NOMO-1 treated with DMSO at 0.1 percent for 48 hours (cell line): ENCODE results near the gene IER2.

Experiments
- DNase-seq: peaks from one replicate; lab custom pipeline; 2025; ENCODE audit not compliant: unreplicated experiment; lab: John Stamatoyannopoulos, UW

The IER2 gene

GRCh38 chr19:13150187-13150930 is at the start of gene IER2, which contains the start of gene STX10:
Gene IER2 (plus strand): TSS chr19:13150411. CDS start chr19:13153187, 2,776 bp downstream.
Gene STX10 (minus strand): TSS chr19:13150375. CDS start chr19:13150173, 202 bp downstream.
- peak; percentile 96 for DNase-seq

DNA sequence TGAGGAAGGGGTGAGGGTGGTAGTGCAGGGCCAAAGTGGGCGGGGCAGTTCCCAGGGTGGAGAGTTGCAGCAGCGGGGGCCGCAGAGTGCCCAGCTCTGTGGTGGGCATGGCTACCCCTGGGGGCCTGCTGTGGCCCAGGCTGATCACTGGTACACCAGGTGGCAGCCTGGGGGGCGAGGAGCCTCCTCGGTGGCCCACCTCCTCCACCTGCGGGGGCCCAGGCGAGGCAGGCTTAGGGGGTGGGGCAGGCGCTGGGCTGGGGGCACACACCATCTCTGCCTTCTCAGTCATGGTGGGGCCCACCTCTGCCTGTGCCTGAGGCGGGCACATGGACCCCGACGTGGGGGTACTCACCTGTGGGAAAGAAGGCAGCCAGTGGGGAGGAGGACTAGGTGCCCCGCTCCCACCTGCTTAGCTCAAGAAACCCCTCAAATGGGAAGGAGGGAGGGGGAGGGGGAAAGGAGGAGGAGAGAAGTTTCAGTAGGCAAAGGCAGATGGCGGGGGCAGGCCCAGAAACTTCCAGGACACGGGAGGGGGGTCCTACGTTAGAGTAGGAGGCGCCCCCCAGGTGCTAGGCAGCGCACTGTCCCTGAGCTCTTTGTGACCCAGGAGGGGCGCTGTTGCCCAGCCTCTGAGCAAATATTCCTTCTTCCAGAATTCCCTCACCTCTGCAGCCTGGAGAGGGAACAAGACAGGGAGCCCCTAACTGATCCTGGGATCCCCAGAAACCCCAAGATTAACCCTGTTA is 49.2 kb upstream of the IER2 start:
- DNase-seq = peak; percentile 17

GRCh38 chr19:13101590-13102415 is 48.4 kb upstream of the IER2 start:
- DNase-seq = no peak

DNA sequence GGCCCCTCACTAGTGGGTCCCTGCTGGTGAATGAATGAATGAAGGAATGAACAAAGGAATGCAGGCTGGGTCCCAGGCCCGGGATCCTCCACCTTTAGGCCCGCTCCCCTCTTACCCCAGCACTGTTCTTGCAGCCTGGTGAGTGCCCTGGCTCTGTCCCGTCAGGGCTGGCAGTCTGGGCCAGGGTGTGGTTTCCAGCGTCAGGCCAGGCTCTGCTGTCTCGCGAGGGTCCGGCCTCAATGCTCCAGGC is 47.9 kb upstream of the IER2 start:
- DNase-seq = no peak

- DNase-seq = peak; percentile 93
Observed at GRCh38 chr19:13102666-13103580, 47.3 kb upstream of the IER2 start, which contains the start of gene LYL1. Gene LYL1 (minus strand): TSS chr19:13102858. CDS start chr19:13101171, 1,687 bp downstream.

GRCh38 chr19:13103581-13104359 is 46.4 kb upstream of the IER2 start:
- peak; percentile 18 for DNase-seq

DNA sequence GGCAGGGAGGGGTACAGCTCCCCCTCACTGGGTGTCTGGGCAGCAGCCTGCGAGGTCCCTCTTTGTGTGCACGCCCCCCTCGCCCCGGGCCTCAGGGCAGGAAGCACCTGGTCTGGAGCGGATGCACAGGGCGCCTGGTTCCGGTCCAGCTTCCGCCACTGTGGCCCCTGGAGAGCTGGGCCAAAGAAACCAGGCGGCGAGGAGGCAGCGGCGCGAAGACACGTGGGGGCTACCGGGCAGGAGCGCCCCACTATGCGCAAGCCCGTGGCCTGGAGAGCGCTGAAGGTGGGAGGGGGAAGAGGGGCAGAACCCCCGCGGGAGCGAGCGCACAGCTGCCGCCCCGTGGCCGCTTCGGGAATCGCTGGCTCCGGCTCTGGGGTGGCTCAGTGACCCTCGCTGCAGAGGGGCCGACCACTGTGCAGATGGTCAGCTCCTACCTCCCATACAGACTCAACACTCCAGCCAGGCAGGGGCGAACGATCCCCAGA is 45.8 kb upstream of the IER2 start:
- DNase-seq = peak; percentile 78

GRCh38 chr19:13104848-13105711 is 45.1 kb upstream of the IER2 start:
- no peak for DNase-seq

GRCh38 chr19:13109361-13110098 is 40.7 kb upstream of the IER2 start:
- DNase-seq = no peak

DNA sequence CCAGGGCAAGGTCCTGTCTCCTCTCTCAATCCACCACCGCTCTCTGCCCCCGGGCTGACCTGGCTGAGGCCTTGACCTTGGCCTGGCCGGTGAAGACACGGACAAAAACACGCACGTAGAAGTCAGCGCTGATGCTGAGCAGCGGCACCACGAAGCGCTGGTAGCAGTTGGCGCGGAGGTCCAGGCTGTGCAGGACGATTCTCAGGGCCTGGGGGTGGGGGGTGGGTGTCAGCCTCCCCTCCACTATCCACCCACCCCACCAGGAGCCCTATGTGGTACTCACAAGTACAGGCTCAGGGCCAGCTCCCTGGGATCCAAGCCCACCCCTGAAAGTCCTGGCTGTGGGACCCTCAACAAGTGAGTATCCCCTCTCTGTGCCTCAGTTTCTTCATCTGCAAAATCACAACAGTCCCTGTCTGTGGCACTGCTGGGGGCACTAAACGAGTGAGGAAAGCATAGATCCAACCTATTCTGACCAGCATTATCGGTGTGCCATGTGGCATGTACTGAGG is 40.1 kb upstream of the IER2 start:
- DNase-seq = no peak

- DNase-seq = no peak
Observed at GRCh38 chr19:13112555-13112954, 37.7 kb upstream of the IER2 start.

DNA sequence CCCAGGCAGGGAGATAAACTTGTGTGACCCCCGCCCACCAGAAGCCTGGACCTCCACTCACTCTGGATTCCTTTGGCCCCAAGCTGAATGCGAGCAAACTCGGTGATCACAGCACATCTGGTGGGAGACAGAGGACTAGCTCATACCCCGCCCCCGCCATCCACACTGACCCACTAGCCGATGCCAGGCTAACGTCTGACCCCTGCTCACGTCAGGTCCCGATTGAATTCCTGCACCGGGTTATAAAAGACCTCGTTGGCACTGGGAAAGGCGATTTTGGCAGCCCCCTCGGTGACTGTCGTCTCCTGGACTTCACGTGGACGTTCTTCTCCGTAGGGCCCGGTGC is 34.3 kb upstream of the IER2 start:
- no peak for DNase-seq

GRCh38 chr19:13116282-13117175 is 33.7 kb upstream of the IER2 start, which contains the start of gene TRMT1:
Gene TRMT1 (minus strand): TSS chr19:13116740. CDS start chr19:13116399, 341 bp downstream.
- DNase-seq = peak; percentile 92

- peak; percentile 29 for DNase-seq
Observed at GRCh38 chr19:13117176-13117771, 32.9 kb upstream of the IER2 start.

GRCh38 chr19:13117772-13118423 is 32.3 kb upstream of the IER2 start, which contains the start of gene NACC1:
Gene NACC1 (plus strand): TSS chr19:13118264. CDS start chr19:13135208, 16,944 bp downstream.
- DNase-seq = peak; percentile 88
